ENCODE measurements around the gene OPA3.
A peak's percentile ranks its signal among the peaks of the same experiment; 100 is the strongest.
"Not testable (repeated sequence)": the region's sequence is repeated elsewhere in the genome, so short reads cannot be mapped to it uniquely, and the experiment has no call there.

Gene OPA3

GRCh38 chr19:45517641-45518468, 66.7 kb downstream of the OPA3 start:
- DNase-seq: no peak

GRCh38 chr19:45517238-45517637, 67.4 kb downstream of the OPA3 start:
- no peak for DNase-seq

GRCh38 chr19:45515807-45516401, 68.7 kb downstream of the OPA3 start:
- DNase-seq: no peak

GRCh38 chr19:45515081-45515624, 69.4 kb downstream of the OPA3 start:
- peak in 1 of 6 experiments; percentile 14 for DNase-seq

- no peak for DNase-seq
Observed at GRCh38 chr19:45514376-45515051, 70.1 kb downstream of the OPA3 start.

GRCh38 chr19:45512881-45513483, 71.6 kb downstream of the OPA3 start:
- DNase-seq: no peak

- DNase-seq: no peak
Observed at GRCh38 chr19:45511074-45511473, 73.5 kb downstream of the OPA3 start.

GRCh38 chr19:45510352-45510751, 74.2 kb downstream of the OPA3 start:
- not testable (repeated sequence) for DNase-seq

GRCh38 chr19:45509692-45510015, 74.9 kb downstream of the OPA3 start:
- no peak for DNase-seq

GRCh38 chr19:45508861-45509691, 75.5 kb downstream of the OPA3 start:
- DNase-seq: peak in 2 of 6 experiments; percentile 5 to 33

- peak in 2 of 6 experiments; percentile 28 to 32 for DNase-seq
Observed at GRCh38 chr19:45508417-45508860, 76.2 kb downstream of the OPA3 start.

- no peak for DNase-seq
Observed at GRCh38 chr19:45507872-45508416, 76.7 kb downstream of the OPA3 start.

- peak; percentile 86 to 94 (median 91) for DNase-seq
Observed at GRCh38 chr19:45506989-45507871, 77.4 kb downstream of the OPA3 start, which contains the start of gene VASP. VASP (plus strand) TSS chr19:45507479; CDS start chr19:45507772, 293 bp downstream.

- peak; percentile 94 to 99 (median 96) for DNase-seq
Observed at GRCh38 chr19:45506246-45506988, 78.2 kb downstream of the OPA3 start.

GRCh38 chr19:45505996-45506245, 78.7 kb downstream of the OPA3 start:
- no peak for DNase-seq

GRCh38 chr19:45505151-45505995, 79.2 kb downstream of the OPA3 start:
- DNase-seq: no peak

GRCh38 chr19:45503909-45504308, 80.7 kb downstream of the OPA3 start:
- no peak for DNase-seq

GRCh38 chr19:45502111-45502510, 82.5 kb downstream of the OPA3 start:
- DNase-seq: no peak

GRCh38 chr19:45501730-45502014, 82.9 kb downstream of the OPA3 start:
- no peak for DNase-seq
